ENCODE measurements around the gene PRICKLE4.
A peak's percentile ranks its signal among the peaks of the same experiment; 100 is the strongest.

PRICKLE4 gene

DNA sequence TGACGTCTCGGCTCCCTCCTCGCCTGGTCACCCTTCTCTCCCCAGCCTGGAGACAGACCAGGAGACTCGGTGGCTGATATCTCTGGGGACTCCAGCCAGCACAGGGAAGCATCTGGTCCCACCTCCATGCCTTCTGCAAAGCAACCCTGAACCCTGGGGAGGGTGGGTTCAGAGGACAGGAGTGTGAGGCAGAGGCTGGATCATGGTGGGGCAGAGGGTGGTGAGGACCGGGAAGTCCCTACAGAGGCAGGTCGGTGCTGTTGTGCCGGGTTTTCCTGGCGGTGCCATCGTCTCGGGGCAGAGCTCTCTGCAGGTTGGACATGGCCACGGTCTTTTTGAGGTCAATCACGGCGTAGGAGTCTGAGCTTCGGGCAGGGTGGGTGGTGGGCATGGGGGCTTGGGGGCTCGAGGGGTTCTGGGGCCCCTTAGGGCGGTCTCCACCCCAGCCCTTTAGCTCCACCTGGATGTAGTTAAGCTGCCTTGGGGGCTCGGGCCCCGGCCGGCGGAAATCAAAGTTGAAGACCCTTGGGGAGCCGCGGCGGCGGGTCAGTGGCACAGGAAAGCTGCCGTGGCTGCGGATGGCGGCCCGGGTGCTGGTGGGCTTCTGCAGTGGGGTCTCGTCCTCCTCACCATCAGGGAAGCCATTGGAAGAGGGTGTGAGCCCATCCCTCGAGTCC is 10.1 kb upstream of the PRICKLE4 start:
- no peak for DNase-seq (ENCODE audit: low read depth in 2 of 3, low spot score in 1 of 3)

DNA sequence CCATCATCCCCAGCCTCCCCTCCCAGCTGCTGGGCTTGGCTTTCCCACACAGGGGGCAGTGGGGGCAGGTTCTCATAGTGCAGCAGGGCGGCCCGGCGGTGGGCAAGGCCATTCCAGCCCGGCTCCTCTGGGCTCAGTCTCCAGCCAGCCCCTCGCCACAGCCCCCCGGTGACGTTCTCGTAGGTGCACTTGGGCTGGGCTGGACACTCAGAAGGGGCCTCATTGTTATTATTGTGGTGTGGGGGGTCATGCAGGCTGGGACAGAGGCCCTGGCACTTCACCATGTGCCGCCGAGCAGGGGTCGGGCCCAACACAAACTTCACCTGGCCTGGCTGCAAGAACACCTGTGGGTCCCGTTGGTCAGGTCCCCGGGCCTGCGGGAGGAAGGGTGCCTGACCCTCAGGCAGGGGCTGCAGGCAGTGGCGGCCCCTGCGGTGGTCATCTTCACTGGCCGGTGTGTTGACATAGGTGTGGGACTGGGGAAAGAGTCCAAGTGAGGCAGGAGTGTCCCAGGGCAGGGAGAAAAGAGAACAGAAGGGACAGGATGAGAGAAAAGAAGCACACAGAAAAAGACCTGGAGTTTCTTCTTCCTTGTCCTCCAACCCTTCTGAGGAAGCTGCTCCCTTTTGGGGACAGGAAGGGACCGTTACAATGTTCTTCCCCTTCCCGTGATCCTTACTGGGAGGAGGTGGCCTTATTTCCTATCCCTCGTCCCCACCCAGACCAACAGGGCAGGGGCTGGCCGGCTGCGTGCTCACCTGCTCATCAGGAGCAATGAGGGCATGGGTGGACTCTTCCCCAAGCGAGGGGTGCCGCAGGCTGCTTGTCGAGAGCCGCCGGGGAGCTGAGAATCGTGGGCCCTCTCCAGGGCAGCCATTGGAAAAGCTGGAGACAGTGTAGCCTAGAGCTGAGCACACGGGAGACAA is 9.3 kb upstream of the PRICKLE4 start:
- no peak for DNase-seq (ENCODE audit: low read depth in 2 of 3, low spot score in 1 of 3)

- no peak for DNase-seq (ENCODE audit: low read depth in 2 of 3, low spot score in 1 of 3)
Measured at GRCh38 chr6:41774841-41775240, 5.7 kb upstream of the PRICKLE4 start.

DNA sequence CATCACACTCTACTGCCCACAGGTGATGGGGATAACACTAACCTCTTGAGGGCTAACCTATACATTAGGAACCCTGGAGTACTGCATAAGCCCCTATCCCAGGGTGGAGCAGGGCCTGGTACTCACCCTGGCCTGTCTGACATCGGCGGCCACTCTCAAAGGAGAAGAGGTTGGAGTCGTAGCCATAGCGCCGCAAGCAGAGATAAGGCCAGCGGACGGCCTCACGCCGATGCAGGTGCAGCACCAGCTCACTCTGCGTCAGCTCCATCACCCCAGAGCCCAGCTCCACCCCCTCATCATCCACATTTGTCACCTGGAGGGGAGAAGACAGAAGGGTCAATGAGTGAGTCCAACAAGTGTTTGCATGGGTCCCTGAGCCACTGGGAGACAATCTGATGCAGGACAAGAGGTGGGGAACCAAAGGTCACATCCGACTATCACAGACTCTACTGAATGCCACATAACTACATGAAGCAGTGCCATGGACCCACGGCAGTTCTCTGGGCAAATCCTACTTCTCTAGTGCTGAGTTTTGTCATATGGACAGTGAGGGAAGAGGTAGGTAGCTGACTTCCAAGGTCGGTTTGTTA is 5.2 kb upstream of the PRICKLE4 start:
- no peak for DNase-seq (ENCODE audit: low read depth in 2 of 3, low spot score in 1 of 3)

DNA sequence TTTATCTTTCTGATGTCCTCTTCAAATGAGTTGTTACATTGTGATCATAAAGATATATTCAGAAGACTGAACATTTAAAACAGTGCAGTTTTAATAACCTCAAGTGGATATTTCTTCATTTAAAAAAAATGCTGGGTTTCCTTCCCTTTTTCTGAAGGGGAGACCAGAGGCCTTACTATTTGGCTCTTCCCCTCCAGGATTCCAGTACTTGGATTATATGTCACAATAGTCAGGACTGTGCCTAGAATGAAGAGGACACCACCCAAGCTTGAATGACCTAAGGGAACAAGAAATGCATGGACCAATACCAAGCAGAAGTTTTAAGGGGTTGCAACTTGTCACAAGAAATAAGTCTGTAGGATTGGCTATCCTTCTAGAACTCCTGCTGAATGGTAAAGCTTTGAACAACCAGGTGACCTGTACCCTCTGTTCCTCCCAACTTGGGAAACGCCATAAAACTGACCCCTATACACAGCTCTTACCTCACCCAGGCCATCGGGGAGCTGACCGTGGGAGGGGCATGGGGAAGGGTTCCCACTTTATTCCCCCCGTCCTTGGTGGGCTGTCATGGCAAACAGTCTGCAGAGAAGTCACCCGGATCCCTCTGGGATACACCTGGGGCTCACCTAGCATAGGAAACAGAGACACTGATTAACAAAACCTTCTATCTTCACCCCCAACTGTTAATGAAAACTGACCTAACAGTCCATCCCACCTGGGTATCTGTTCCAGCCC is 2.9 kb upstream of the PRICKLE4 start:
- no peak for DNase-seq (ENCODE audit: low read depth in 2 of 3, low spot score in 1 of 3)

- no peak for DNase-seq (ENCODE audit: low read depth in 2 of 3, low spot score in 1 of 3)
Measured at GRCh38 chr6:41778895-41779294, 1.7 kb upstream of the PRICKLE4 start.

DNA sequence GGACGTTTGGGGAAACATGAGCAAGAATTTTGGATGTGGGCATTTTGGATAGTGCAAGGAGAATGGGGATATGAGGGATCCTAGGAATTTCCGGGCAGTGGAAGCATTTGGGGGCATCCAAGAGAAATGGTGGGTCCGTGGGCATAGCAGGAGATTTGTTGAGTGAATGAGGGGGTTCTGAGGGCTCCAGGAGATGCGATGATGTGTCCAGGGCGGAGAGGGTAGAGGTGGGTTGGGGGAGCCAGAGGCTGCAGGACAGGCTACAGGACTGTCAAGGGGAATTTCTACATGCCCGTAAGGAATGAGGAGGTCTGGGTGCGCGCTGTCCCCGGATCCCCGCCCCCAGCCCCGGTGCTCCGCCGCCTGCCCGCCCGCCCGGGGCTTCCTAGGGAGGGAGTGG is 1.2 kb upstream of the PRICKLE4 start:
- DNase-seq (ENCODE audit: low read depth in 2 of 3, low spot score in 1 of 3), result no peak

GRCh38 chr6:41779788-41780550 is 613 bp upstream of the PRICKLE4 start, which contains the start of gene FRS3:
TSS of gene FRS3 (minus strand) at chr6:41779900. CDS start at chr6:41776987, 2,913 bp downstream.
- DNase-seq (ENCODE audit: low read depth in 2 of 3, low spot score in 1 of 3), result peak; percentile 98 to 100 (median 99)

DNA sequence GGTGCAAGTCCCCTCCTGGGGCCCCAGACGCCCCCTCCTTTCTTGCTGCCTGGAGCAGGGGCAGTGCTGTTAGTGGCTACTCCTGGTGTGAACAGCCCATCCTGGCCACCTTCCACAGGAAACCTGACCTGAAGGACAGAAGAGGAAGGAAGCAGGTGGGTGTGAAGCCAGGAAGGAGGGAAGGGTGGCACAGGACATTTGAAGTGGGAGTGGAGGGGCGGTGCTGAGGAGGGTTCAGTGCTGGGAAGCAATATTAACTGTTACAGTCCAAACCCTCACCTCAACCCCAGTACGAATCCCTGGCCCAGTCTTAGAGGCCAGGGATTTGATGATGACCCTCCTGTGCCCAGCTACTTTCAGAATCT is 766 bp downstream of the PRICKLE4 start:
- DNase-seq (ENCODE audit: low read depth in 2 of 3, low spot score in 1 of 3), result no peak

DNA sequence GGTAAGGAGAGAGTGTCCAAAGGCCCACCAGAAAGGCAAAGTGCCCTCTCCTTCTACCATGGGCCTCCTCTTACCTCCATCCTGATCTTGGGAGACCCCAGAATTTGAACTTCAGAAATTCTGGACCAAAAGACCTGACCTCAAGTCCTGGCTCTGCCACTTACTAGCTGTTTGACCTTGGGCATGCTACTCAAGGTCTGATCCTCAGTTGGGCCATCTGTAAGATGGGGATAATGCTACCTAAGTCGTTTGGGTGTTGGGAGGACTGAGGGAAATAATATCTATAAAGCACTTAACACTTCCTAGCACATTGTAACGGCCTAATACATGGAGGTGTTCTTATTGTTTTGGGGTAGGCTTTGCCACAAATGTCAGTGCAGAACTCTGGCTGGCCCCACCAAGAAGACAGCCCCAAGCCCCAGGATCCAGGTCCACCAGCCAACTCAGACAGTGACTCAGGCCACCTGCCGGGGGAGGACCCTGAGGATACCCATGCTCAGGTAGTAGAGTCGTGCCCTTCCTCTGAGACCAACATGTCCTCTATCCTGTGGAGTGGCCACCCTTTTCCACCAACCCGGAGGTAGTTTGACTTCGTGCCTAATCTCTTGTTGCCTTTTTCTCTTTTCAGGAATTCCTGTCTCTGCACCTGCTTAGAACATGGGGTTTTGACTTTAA is 2.7 kb downstream of the PRICKLE4 start:
- DNase-seq (ENCODE audit: low read depth in 2 of 3, low spot score in 1 of 3), result no peak

- no peak for DNase-seq (ENCODE audit: low read depth in 2 of 3, low spot score in 1 of 3)
Measured at GRCh38 chr6:41784581-41785171, 4.1 kb downstream of the PRICKLE4 start.

- no peak for DNase-seq (ENCODE audit: low read depth in 2 of 3, low spot score in 1 of 3)
Measured at GRCh38 chr6:41785254-41785653, 4.7 kb downstream of the PRICKLE4 start.

DNA sequence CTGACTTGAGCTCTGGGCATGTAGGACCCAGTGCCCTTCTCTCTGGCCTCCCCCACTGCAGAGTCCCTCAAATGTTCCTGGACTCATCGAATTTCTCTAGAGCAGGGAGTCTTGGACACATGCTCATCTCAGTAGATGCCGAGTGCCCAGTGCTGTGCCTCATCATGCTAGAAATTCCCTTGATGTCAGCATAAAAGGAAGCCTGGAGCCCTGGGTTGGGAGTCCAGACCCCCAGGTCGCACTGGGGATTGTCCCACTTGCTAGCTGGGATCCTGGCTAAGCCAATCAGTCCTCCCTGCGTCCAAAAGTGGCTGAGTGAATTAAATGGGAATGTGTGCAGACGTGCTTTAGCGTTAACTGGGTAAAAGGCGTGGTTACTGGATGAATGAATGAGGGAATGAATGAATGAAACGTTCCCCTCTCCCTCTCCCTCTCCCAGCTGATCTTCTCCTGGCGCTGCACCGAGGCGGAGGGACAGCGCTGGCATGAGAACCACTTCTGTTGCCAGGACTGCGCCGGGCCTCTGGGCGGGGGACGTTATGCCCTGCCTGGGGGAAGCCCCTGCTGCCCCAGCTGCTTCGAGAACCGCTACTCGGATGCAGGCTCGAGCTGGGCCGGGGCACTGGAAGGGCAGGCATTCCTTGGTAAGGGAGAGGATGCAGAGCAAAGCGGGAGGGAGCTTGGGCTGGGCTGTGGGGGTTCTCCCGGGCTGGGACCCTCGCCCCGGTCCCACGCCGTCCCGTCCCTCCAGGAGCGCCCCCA is 5.3 kb downstream of the PRICKLE4 start:
- DNase-seq (ENCODE audit: low read depth in 2 of 3, low spot score in 1 of 3), result no peak

GRCh38 chr6:41786451-41787218 is 6.1 kb downstream of the PRICKLE4 start:
- DNase-seq (ENCODE audit: low read depth in 2 of 3, low spot score in 1 of 3), result peak; percentile 74 to 87 (median 84)

DNA sequence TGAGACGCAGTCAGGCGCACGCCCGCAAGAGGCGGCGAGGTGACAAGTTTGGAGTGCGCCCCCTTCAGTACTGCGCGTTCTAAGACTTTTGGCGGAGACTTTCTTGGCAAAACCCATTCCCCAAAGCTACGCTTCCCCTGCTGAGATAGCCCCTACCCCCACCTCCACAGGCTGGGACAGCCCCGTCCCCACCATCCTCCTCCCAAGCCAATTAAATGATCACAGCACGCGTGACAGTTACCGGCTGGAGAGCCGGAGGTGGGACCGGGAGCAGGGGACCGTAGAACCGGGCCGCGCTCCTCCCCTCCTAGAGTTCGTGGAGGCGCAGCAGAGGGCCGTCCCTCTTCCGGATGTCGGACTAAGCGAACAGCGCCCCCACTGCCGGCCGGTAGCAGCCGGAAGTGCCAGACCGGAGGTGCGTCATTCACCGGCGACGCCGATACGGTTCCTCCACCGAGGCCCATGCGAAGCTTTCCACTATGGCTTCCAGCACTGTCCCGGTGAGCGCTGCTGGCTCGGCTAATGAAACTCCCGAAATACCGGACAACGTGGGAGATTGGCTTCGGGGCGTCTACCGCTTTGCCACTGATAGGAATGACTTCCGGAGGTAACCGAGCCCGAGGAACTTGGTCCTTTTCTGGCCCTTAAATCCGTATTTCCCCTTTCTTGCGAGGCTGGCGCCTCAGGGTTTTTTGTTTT is 6.8 kb downstream of the PRICKLE4 start, which contains the start of gene TOMM6:
TSS of gene TOMM6 (plus strand) at position 476 of the 699 bp plus-strand sequence. CDS start at position 480, 4 bp downstream.
- DNase-seq (ENCODE audit: low read depth in 2 of 3, low spot score in 1 of 3), result peak; percentile 92 to 96 (median 94)

DNA sequence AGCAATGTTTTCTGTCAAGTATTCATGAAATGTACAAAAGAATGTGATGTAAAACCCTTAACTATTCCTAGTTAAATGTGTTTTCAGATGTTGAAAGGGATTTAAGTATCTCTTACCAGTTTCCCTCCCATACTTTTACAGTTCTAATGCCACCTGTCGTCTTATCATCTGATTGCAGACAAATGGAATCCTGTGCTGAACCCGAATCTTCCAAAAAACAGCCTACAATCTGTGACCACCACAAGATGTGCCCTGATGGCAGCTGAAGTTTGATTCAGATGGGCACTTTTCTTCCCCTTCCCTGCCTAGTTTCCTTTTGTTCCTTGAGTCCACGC is 8.8 kb downstream of the PRICKLE4 start:
- no peak for DNase-seq (ENCODE audit: low read depth in 2 of 3, low spot score in 1 of 3)

- DNase-seq (ENCODE audit: low read depth in 2 of 3, low spot score in 1 of 3), result no peak
Measured at GRCh38 chr6:41790045-41790444, 9.5 kb downstream of the PRICKLE4 start.
